NCI-H82 (cell line): ENCODE results near the gene SMIM1.

ENCODE experiments used
- DNase-seq: peaks from one replicate; lab custom pipeline; 2025; lab: John Stamatoyannopoulos, UW

SMIM1 gene

DNA sequence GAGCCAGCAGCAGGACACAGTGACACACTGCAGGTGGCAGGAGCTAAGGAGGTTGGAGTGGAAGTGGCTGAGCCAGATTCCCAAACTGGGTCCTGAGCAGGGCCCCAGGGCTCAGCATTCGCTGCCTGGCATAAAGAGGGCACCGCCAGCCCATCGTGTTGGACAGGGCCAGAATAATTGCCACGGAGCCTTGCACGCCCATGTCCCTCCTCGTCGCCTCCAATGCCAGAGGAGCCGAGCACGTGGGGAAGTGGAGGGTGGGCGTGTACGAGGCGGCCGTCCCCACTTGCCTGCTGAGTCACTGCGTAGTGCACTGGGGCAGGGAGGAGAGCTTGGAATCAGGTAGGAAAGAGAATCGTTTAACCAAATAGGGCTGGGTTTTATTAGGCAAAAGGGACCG is 49.9 kb downstream of the SMIM1 start:
- no peak for DNase-seq

DNA sequence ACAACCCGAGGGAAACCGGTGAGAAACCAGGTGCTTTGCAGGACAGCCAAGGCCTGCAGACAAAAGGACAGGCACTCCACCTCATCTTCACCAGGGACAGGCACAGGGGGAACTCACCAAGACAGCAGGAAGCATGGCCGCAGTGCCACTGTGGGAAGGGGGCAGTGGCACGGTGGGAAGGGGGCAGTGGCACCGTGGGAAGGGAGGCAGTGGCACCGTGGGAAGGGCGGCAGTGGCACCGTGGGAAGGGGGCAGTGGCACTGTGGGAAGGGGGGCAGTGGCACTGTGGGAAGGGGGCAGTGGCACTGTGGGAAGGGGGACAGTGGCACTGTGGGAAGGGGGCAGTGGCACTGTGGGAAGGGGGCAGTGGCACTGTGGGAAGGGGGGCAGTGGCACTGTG is 52.1 kb downstream of the SMIM1 start:
- DNase-seq = no peak

DNA sequence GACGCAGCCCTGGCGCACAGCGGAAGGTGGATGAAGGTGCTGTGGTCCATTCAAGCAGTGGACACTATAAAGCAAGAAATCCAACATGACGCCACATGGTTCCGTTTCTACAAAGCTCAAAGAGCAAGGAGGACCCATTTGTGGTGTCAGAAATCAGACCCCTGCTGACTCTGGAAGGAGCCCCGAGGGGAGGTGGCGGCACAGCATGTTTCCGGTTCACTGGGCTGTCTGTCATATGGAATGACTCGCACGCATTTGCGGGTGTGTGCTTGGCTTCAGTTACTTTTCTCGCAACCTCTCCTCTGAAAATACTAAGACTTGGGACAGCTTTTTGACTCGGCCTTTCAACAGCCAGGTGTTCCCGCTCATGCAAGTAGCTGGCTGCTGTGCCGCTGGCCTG is 52.8 kb downstream of the SMIM1 start:
- DNase-seq = no peak
